K562 (cell line): ENCODE results near the gene ARL8A. TPM values are rescaled to one million over a fixed set of nuclear protein-coding genes. Genes with fewer than 3 reads are reported as not detected.

Source experiments
- CBX2 ChIP-seq: fragments of 200-600 bp; sonication (generic); IDR thresholded peaks from one replicate; pipeline ENCODE4 v1.6.1; 2012; ENCODE audit warnings: mild to moderate bottlenecking, low read length, inconsistent platforms; ENCODE audit not compliant: insufficient read depth, poor library complexity, severe bottlenecking
- E2F5 ChIP-seq: sonication (generic); formaldehyde crosslinking; IDR thresholded peaks from 2 replicates; pipeline ENCODE4 v1.8.0; 2022; ENCODE audit warnings: mild to moderate bottlenecking, missing genetic modification reagents
- E4F1 ChIP-seq: fragments of 250-450 bp; sonication (Bioruptor Pico); IDR thresholded peaks from 2 replicates; pipeline ENCODE4 v1.5.0; 2021; ENCODE audit warnings: mild to moderate bottlenecking, borderline replicate concordance
- EP300 ChIP-seq: IDR thresholded peaks from 2 replicates; pipeline ENCODE4 v1.6.1; 2012; ENCODE audit warnings: low read length, improper control_type of control experiment
- ETS1 ChIP-seq: conservative IDR thresholded peaks from 2 replicates; pipeline ENCODE4 v1.6.1; 2011; ENCODE audit warnings: low read depth, mild to moderate bottlenecking, low read length; ENCODE audit not compliant: control insufficient read depth
- GABPB2 ChIP-seq: fragments of 250-450 bp; sonication (Bioruptor Pico); conservative IDR thresholded peaks from 2 replicates; pipeline ENCODE4 v1.5.1; 2021; ENCODE audit warnings: mild to moderate bottlenecking
- HCFC1 ChIP-seq: IDR thresholded peaks from 2 replicates; pipeline ENCODE4 v1.6.1; 2012; ENCODE audit warnings: low read depth, low read length, improper control_type of control experiment
- HDAC3 ChIP-seq: fragments of 450-650 bp; IDR thresholded peaks from 2 replicates; pipeline ENCODE4 v1.6.1; 2018; ENCODE audit warnings: borderline replicate concordance, mild to moderate bottlenecking, moderate library complexity; ENCODE audit not compliant: partially characterized antibody
- IRF2 ChIP-seq: sonication (generic); formaldehyde crosslinking; IDR thresholded peaks from 2 replicates; pipeline ENCODE4 v1.8.1; 2022; ENCODE audit warnings: mild to moderate bottlenecking, missing genetic modification reagents
- KDM1A ChIP-seq, 2 experiments: fragments of 450-650 bp; IDR thresholded peaks; 2 replicates each; pipeline ENCODE4 v1.6.1; 2016; ENCODE audit warnings: mild to moderate bottlenecking in 2 of 2
- NCOA6 ChIP-seq: fragments of 450-650 bp; IDR thresholded peaks from 2 replicates; pipeline ENCODE4 v1.6.1; 2017; ENCODE audit warnings: mild to moderate bottlenecking
- NCOR1 ChIP-seq: fragments of 450-650 bp; IDR thresholded peaks from 2 replicates; pipeline ENCODE4 v1.6.1; 2016; ENCODE audit warnings: mild to moderate bottlenecking, moderate library complexity
- NFRKB ChIP-seq: fragments of 450-650 bp; IDR thresholded peaks from 2 replicates; pipeline ENCODE4 v1.6.1; 2016; ENCODE audit warnings: low read depth
- NR4A1 ChIP-seq, 2 experiments: fragments of 250-450 bp in 1 of 2; fragments of 450-650 bp in 1 of 2; sonication (Bioruptor Pico) in 1 of 2; IDR thresholded peaks; 2 replicates each; pipeline versions ENCODE4 v1.4.0 to v1.6.1; 2016 to 2020; ENCODE audit warnings: mild to moderate bottlenecking in 2 of 2, missing compliant biosample characterization in 1 of 2, missing genetic modification characterization in 1 of 2, moderate library complexity in 1 of 2
- PCBP2 ChIP-seq: fragments of 200-400 bp; formaldehyde crosslinking; IDR thresholded peaks from 2 replicates; pipeline ENCODE4 v1.6.1; 2018; ENCODE audit warnings: low read length, low read depth, mild to moderate bottlenecking, moderate library complexity; ENCODE audit not compliant: poor library complexity, severe bottlenecking
- PHB2 ChIP-seq: fragments of 450-650 bp; IDR thresholded peaks from 2 replicates; pipeline ENCODE4 v1.6.1; 2017; ENCODE audit warnings: low read depth
- PHF21A ChIP-seq: fragments of 450-650 bp; IDR thresholded peaks from 2 replicates; pipeline ENCODE4 v1.6.1; 2017; ENCODE audit warnings: low read depth, borderline replicate concordance
- POLR2G ChIP-seq: fragments of 200-400 bp; formaldehyde crosslinking; IDR thresholded peaks from 2 replicates; pipeline ENCODE4 v1.6.1; 2017; ENCODE audit warnings: low read depth, mild to moderate bottlenecking, antibody characterized with exemption, low read length, moderate library complexity
- POLR3A ChIP-seq: IDR thresholded peaks from 2 replicates; pipeline ENCODE4 v1.6.1; 2011; ENCODE audit warnings: borderline replicate concordance, mild to moderate bottlenecking, moderate library complexity; ENCODE audit not compliant: insufficient read length, insufficient read depth; ENCODE audit errors: extremely low read depth
- SIN3A ChIP-seq, 2 experiments: fragments of 150-350 bp in 1 of 2; IDR thresholded peaks; 2 replicates each; pipeline ENCODE4 v1.6.1; 2011 to 2016; ENCODE audit warnings: borderline replicate concordance in 2 of 2, low read depth in 2 of 2, low read length in 2 of 2, mild to moderate bottlenecking in 2 of 2, moderate library complexity in 2 of 2; ENCODE audit not compliant: control insufficient read depth in 1 of 2
- SMARCA5 ChIP-seq: fragments of 450-650 bp; IDR thresholded peaks from 2 replicates; pipeline ENCODE4 v1.6.1; 2016
- TAF15 ChIP-seq: fragments of 200-400 bp; formaldehyde crosslinking; IDR thresholded peaks from 2 replicates; pipeline ENCODE4 v1.6.1; 2017; ENCODE audit warnings: mild to moderate bottlenecking, low read depth, low read length, moderate library complexity
- ZNF282 ChIP-seq: sonication (generic); formaldehyde crosslinking; IDR thresholded peaks from 2 replicates; pipeline ENCODE4 v1.8.1; 2023; ENCODE audit warnings: missing genetic modification reagents
- ZNF354B ChIP-seq: fragments of 250-450 bp; sonication (Bioruptor Pico); IDR thresholded peaks from 2 replicates; pipeline ENCODE4 v1.4.0; 2020
- polyA plus RNA-seq, 8 experiments: library from polyadenylated mRNA; depleted of rRNA in 4 of 8; stranded (reverse) in 5 of 8; unstranded in 3 of 8; fragments of >200 nt; fragmentation: Nextera tagmentation in 2 of 8; fragmentation: Illumina TruSeq in 1 of 8; extraction: Ambion mirVana in 2 of 8; extraction: Trizol in 1 of 8; gene quantifications; 2 replicates each; pipeline versions ENCODE4 v1.2.1 to v1.2.3, GENCODE V29; 2011 to 2014; ENCODE audit warnings: inconsistent platforms in 1 of 8, missing spikeins in 1 of 8
- total RNA-seq, 7 experiments: library from RNA; depleted of rRNA in 6 of 7; stranded (reverse); fragments of >200 nt in 6 of 7; fragmentation: Illumina TruSeq in 2 of 7; extraction: Trizol in 2 of 7; gene quantifications; 2 replicates each; pipeline versions ENCODE4 v1.2.1 to v1.2.3, GENCODE V29; 2011 to 2021; ENCODE audit warnings: low replicate concordance in 1 of 7

Gene ARL8A
- total and polyA plus RNA-seq, 9 of the 15 experiments (the other 6 are each of a cell fraction or from before 2014, with no cell fraction given) = 0.17 to 27.3 (median 15.6) TPM

- TF ChIP-seq E2F5 (CRISPR knock-in tag) (0 out of 2 replicates have a peak, but pooled peaks have one; percentile 64), HDAC3 (no peak), PHB2 (no peak), SMARCA5 (no peak), ETS1 (no peak), CBX2 (no peak), POLR2G (peak; percentile 78), IRF2 (CRISPR knock-in tag) (no peak), EP300 (peak; percentile 60; the same call in 1 of the 2 replicates), NR4A1 (CRISPR knock-in tag; IDR thresholded peaks at IDR 0.05) (0 out of 2 replicates have a peak, but pooled peaks have one; percentile 6), NR4A1 (tag; IDR thresholded peaks at IDR 0.05) (0 out of 2 replicates have a peak, but pooled peaks have one; percentile 58), SIN3A (IDR thresholded peaks at IDR 0.05; ENCODE audit: borderline replicate concordance in 2 of 2, control insufficient read depth in 1 of 2, low read depth in 2 of 2, low read length in 2 of 2) (peak in 1 of 2 experiments; percentile 69; a peak in 1 of 4 replicates), PHF21A (no peak), E4F1 (no peak; the same call in 1 of the 2 replicates), GABPB2 (0 out of 2 replicates have a peak, but pooled peaks have one; percentile 31), ZNF282 (CRISPR knock-in tag) (no peak), ZNF354B (CRISPR knock-in tag) (no peak), NCOR1 (peak; percentile 62), TAF15 (no peak), PCBP2 (no peak), NFRKB (no peak; the same call in 1 of the 2 replicates), KDM1A (IDR thresholded peaks at IDR 0.05) (no peak), NCOA6 (no peak), POLR3A (no peak), HCFC1 (peak; percentile 62)
These were observed 14.4 kb upstream of the ARL8A start (continued) for GRCh38 chr1:202158810-202159533.
